HepG2 (cell line): ENCODE data around the gene SPTSSB. TPM values are rescaled to one million over a fixed set of nuclear protein-coding genes. Genes with fewer than 3 reads are reported as not detected.

Experiments
- AGO1 ChIP-seq: fragments of 200-400 bp; formaldehyde crosslinking; IDR thresholded peaks from 2 replicates; pipeline ENCODE4 v1.6.1; 2017; ENCODE audit warnings: mild to moderate bottlenecking, low read depth, low read length, moderate library complexity; ENCODE audit not compliant: poor library complexity, severe bottlenecking
- ARID4A ChIP-seq: sonication (generic); formaldehyde crosslinking; IDR thresholded peaks from 2 replicates; pipeline ENCODE4 v1.5.0; 2020; ENCODE audit warnings: mild to moderate bottlenecking, missing genetic modification reagents, borderline replicate concordance
- ATF2 ChIP-seq: sonication (generic); formaldehyde crosslinking; IDR thresholded peaks from 2 replicates; pipeline ENCODE4 v1.4.0; 2020; ENCODE audit warnings: missing genetic modification reagents
- BORCS8-MEF2B ChIP-seq: sonication (generic); formaldehyde crosslinking; IDR thresholded peaks from 2 replicates; pipeline ENCODE4 v1.8.0; 2022; ENCODE audit warnings: mild to moderate bottlenecking, missing genetic modification reagents
- CENPBD1 ChIP-seq: sonication (generic); formaldehyde crosslinking; IDR thresholded peaks from 2 replicates; pipeline ENCODE4 v1.8.0; 2022; ENCODE audit warnings: missing genetic modification reagents, low read depth, mild to moderate bottlenecking, borderline replicate concordance
- HES4 ChIP-seq: sonication (generic); formaldehyde crosslinking; IDR thresholded peaks from 2 replicates; pipeline ENCODE4 v1.9.0; 2021; ENCODE audit warnings: mild to moderate bottlenecking, missing genetic modification reagents, borderline replicate concordance
- IRF1 ChIP-seq: sonication (generic); formaldehyde crosslinking; IDR thresholded peaks from 2 replicates; pipeline ENCODE4 v1.4.0; 2020; ENCODE audit warnings: low read depth, mild to moderate bottlenecking, missing genetic modification reagents
- MTA1 ChIP-seq: sonication (generic); formaldehyde crosslinking; IDR thresholded peaks from 2 replicates; pipeline ENCODE4 v1.4.0; 2020; ENCODE audit warnings: missing genetic modification reagents, mild to moderate bottlenecking, borderline replicate concordance
- RARA ChIP-seq: IDR thresholded peaks from 2 replicates; pipeline ENCODE4 v1.6.1; 2016; ENCODE audit warnings: missing genetic modification reagents, missing compliant biosample characterization
- SATB2 ChIP-seq: sonication (generic); formaldehyde crosslinking; IDR thresholded peaks from 2 replicates; pipeline ENCODE4 v1.5.0; 2020; ENCODE audit warnings: missing genetic modification reagents
- SNAPC5 ChIP-seq: sonication (generic); formaldehyde crosslinking; IDR thresholded peaks from 2 replicates; pipeline ENCODE4 v1.8.1; 2023; ENCODE audit warnings: mild to moderate bottlenecking, missing genetic modification reagents, borderline replicate concordance
- TEAD2 ChIP-seq: sonication (generic); formaldehyde crosslinking; IDR thresholded peaks from 2 replicates; pipeline ENCODE4 v1.9.0; 2021; ENCODE audit warnings: missing genetic modification reagents
- TP53 ChIP-seq: sonication (generic); formaldehyde crosslinking; conservative IDR thresholded peaks from 2 replicates; pipeline ENCODE4 v1.4.0; 2020; ENCODE audit warnings: missing genetic modification reagents
- YY1 ChIP-seq: IDR thresholded peaks from 2 replicates; pipeline ENCODE4 v1.6.1; 2011; ENCODE audit warnings: low read length, low read depth, moderate library complexity, mild to moderate bottlenecking; ENCODE audit not compliant: insufficient read depth, insufficient replicate concordance
- ZNF235 ChIP-seq: sonication (generic); formaldehyde crosslinking; IDR thresholded peaks from 2 replicates; pipeline ENCODE4 v1.8.1; 2023; ENCODE audit warnings: mild to moderate bottlenecking, missing genetic modification reagents, borderline replicate concordance
- ZNF253 ChIP-seq: sonication (generic); formaldehyde crosslinking; IDR thresholded peaks from 2 replicates; pipeline ENCODE4 v1.8.0; 2022; ENCODE audit warnings: mild to moderate bottlenecking, missing genetic modification reagents, borderline replicate concordance
- ZNF331 ChIP-seq: sonication (generic); formaldehyde crosslinking; IDR thresholded peaks from 2 replicates; pipeline ENCODE4 v1.4.0; 2020; ENCODE audit warnings: missing genetic modification reagents
- ZNF343 ChIP-seq: sonication (generic); formaldehyde crosslinking; IDR thresholded peaks from 2 replicates; pipeline ENCODE4 v1.4.0; 2020; ENCODE audit warnings: mild to moderate bottlenecking, missing genetic modification reagents
- ZNF605 ChIP-seq: sonication (generic); formaldehyde crosslinking; IDR thresholded peaks from 2 replicates; pipeline ENCODE4 v1.8.0; 2022; ENCODE audit warnings: mild to moderate bottlenecking, missing genetic modification reagents
- ZNF607 ChIP-seq: sonication (generic); formaldehyde crosslinking; IDR thresholded peaks from 2 replicates; pipeline ENCODE4 v1.5.1; 2020; ENCODE audit warnings: missing genetic modification reagents, mild to moderate bottlenecking, borderline replicate concordance
- ZNF678 ChIP-seq: sonication (generic); formaldehyde crosslinking; IDR thresholded peaks from 2 replicates; pipeline ENCODE4 v1.4.0; 2020; ENCODE audit warnings: mild to moderate bottlenecking, missing genetic modification reagents
- polyA plus RNA-seq, 8 experiments: library from polyadenylated mRNA; depleted of rRNA in 3 of 8; stranded (reverse) in 7 of 8; unstranded in 1 of 8; fragments of >200 nt; fragmentation: Illumina TruSeq in 4 of 8; extraction: Trizol in 4 of 8; gene quantifications; 2 replicates each; pipeline versions ENCODE4 v1.2.1 to v1.2.3, GENCODE V29; 2011 to 2016; ENCODE audit warnings: low read depth in 4 of 8, missing spikeins in 1 of 8, mixed read lengths in 1 of 8; ENCODE audit not compliant: insufficient read depth in 1 of 8
- total RNA-seq, 5 experiments: library from RNA; depleted of rRNA; stranded (reverse); fragments of >200 nt; fragmentation: Illumina TruSeq; extraction: Trizol; gene quantifications; 2 replicates each; pipeline ENCODE4 v1.2.3, GENCODE V29; 2016; ENCODE audit warnings: low read depth in 1 of 5

The SPTSSB gene
- total and polyA plus RNA-seq, 2 of the 13 experiments (the other 11 are each of a cell fraction or from before 2014, with no cell fraction given), result 0.51 to 2.4 TPM

- TF ChIP-seq ARID4A, result no peak
- no peak for TF ChIP-seq SATB2 (CRISPR knock-in tag)
- no peak for TF ChIP-seq ZNF343
- TF ChIP-seq ATF2, result no peak
- TF ChIP-seq BORCS8-MEF2B (CRISPR knock-in tag), result no peak
- no peak for TF ChIP-seq ZNF253 (CRISPR knock-in tag)
- no peak for TF ChIP-seq MTA1 (CRISPR knock-in tag)
- TF ChIP-seq ZNF678 (CRISPR knock-in tag), result no peak
- TF ChIP-seq YY1, result no peak
- TF ChIP-seq CENPBD1 (CRISPR knock-in tag), result no peak
- TF ChIP-seq ZNF331 (CRISPR knock-in tag), result no peak
- no peak for TF ChIP-seq ZNF235 (CRISPR knock-in tag)
- TF ChIP-seq HES4 (CRISPR knock-in tag), result no peak
- TF ChIP-seq TEAD2 (CRISPR knock-in tag), result no peak
- no peak for TF ChIP-seq TP53
- TF ChIP-seq SNAPC5 (CRISPR knock-in tag), result no peak
- TF ChIP-seq ZNF605 (CRISPR knock-in tag), result no peak
- no peak for TF ChIP-seq AGO1
- no peak for TF ChIP-seq IRF1 (CRISPR knock-in tag)
- no peak for TF ChIP-seq ZNF607
- 0 out of 2 replicates have a peak, but pooled peaks have one; percentile 16 for TF ChIP-seq RARA (CRISPR knock-in tag)
These were observed 35.6 kb upstream of the SPTSSB start (continued) for GRCh38 chr3:161406594-161407555.
